Measurements from ENCODE around the gene KCNMB3.

DNA sequence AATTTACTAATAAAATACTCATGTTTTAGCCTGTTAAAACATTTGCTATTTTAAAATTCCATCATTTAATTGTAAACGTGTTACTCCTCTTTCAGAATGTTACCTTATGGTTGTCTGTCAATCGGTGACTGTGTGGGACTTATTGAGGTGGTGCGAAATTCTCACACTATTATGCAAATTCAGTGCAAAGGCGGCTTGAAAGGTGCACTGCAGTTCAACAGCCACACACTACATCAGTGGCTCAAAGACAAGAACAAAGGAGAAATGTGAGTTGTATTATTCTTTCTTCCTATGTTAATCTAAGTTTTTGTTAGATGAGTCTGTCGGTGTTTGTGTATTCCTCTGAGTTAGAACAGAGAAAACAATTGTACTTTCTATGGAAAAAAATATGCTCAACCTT is 21.7 kb downstream of the KCNMB3 start:
- TF ChIP-seq, protein P1, sequence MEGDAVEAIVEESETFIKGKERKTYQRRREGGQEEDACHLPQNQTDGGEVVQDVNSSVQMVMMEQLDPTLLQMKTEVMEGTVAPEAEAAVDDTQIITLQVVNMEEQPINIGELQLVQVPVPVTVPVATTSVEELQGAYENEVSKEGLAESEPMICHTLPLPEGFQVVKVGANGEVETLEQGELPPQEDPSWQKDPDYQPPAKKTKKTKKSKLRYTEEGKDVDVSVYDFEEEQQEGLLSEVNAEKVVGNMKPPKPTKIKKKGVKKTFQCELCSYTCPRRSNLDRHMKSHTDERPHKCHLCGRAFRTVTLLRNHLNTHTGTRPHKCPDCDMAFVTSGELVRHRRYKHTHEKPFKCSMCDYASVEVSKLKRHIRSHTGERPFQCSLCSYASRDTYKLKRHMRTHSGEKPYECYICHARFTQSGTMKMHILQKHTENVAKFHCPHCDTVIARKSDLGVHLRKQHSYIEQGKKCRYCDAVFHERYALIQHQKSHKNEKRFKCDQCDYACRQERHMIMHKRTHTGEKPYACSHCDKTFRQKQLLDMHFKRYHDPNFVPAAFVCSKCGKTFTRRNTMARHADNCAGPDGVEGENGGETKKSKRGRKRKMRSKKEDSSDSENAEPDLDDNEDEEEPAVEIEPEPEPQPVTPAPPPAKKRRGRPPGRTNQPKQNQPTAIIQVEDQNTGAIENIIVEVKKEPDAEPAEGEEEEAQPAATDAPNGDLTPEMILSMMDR (IDR thresholded peaks at IDR 0.05; ENCODE audit: low read length), result no peak
- TF ChIP-seq EZH2 (optimal IDR thresholded peaks at IDR 0.05; ENCODE audit: low read depth, low read length), result no peak
